Esophagus muscularis mucosa (tissue), 4 donors: ENCODE results near the gene C16orf87. TPM values are rescaled to one million over a fixed set of nuclear protein-coding genes. Genes with fewer than 3 reads are reported as not detected.

ENCODE experiments used
- DNase-seq: peaks from one replicate; pipeline ENCODE4 v3.0.0-alpha.2; 2017; ENCODE audit errors: extremely low spot score
- H3K27ac ChIP-seq, 4 donors: fragments of 200-600 bp; sonication (generic); replicated peaks in 1 of 4; 1 replicate in 3 of 4; 2 replicates in 1 of 4; pipeline ENCODE4 v1.5.1; 2016 to 2019; ENCODE audit warnings: mild to moderate bottlenecking in 1 of 4
- H3K27me3 ChIP-seq, 4 donors: fragments of 200-600 bp; sonication (generic); one replicate each; pipeline versions ENCODE4 v1.5.1 to v1.6.0; 2016 to 2019
- H3K36me3 ChIP-seq, 4 donors: fragments of 200-600 bp; sonication (generic); one replicate each; pipeline ENCODE4 v1.5.1; 2016 to 2019
- H3K4me1 ChIP-seq, 4 donors: fragments of 200-600 bp; sonication (generic); one replicate each; pipeline ENCODE4 v1.5.1; 2016 to 2019
- H3K4me3 ChIP-seq, 4 donors: fragments of 200-600 bp; sonication (generic); 1 replicate in 2 of 4; 2 replicates in 2 of 4; pipeline ENCODE4 v1.5.1; 2016 to 2019; ENCODE audit warnings: mild to moderate bottlenecking in 4 of 4, moderate library complexity in 1 of 4
- H3K9me3 ChIP-seq, 4 donors: fragments of 200-600 bp; sonication (generic); 1 replicate in 3 of 4; 2 replicates in 1 of 4; pipeline ENCODE4 v1.5.1; 2016 to 2019
- EP300 ChIP-seq: sonication (generic); formaldehyde crosslinking; IDR thresholded peaks from one replicate; pipeline ENCODE4 v1.6.1; 2017; ENCODE audit warnings: antibody characterized with exemption
- POLR2A ChIP-seq: fragments of 450-650 bp; IDR thresholded peaks from one replicate; pipeline ENCODE4 v1.6.1; 2017; ENCODE audit warnings: antibody characterized with exemption, moderate library complexity, mild to moderate bottlenecking, low read depth
- POLR2AphosphoS5 ChIP-seq, 2 donors: sonication (generic); formaldehyde crosslinking; IDR thresholded peaks; one replicate each; pipeline ENCODE4 v1.6.1; 2017; ENCODE audit warnings: antibody characterized with exemption in 2 of 2
- WGBS: methylation state at CpG from one replicate; pipeline ENCODE4 v1.1.5; 2018; 5-methylcytosine and 5-hydroxymethylcytosine counted together
- intact Hi-C: fragments of 100-400 bp; cut with DNase I; formaldehyde crosslinking; loops from one replicate; pipeline ENCODE4 v1.15.1; 2023
- total RNA-seq, 4 donors: library from RNA; depleted of rRNA; stranded (reverse); fragments of >200 nt; gene quantifications; one replicate each; pipeline versions ENCODE4 v1.1.0 to v1.2.1, GENCODE V29; 2016
- TF ChIP-seq, protein P1 (sequence below), 3 experiments: fragments of 200-600 bp in 2 of 3; fragments of 450-650 bp in 1 of 3; sonication (generic) in 2 of 3; IDR thresholded peaks; one replicate each; pipeline ENCODE4 v1.5.1; 2017 to 2019; ENCODE audit warnings: antibody characterized with exemption in 3 of 3, mild to moderate bottlenecking in 2 of 3, moderate library complexity in 1 of 3

The C16orf87 gene
- total RNA-seq, 4 donors from 2014 or later, result 7.0 to 11.2 (median 8.6) TPM

DNA sequence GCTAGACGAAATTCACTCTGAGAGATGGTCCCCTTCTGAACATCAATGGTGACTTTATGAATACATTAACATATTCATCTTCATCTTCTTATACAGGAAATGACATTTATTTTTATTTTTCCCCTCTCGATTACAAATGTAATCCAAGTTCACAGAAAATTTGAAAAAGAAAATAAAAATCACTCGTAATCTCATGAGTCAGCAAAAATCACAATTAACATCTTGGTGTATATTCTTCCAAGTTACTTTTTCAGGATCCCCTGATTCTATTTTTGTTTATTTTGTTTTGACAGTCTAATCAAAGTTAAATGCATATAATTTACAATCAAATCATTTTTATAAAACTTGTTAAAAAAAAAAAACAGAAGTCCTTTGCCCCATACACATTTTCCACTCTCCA, 27.6 kb downstream of the C16orf87 start:
- intact Hi-C loops, result no loop called here
- Histone ChIP-seq H3K9me3 (no peaks in the 10 kb centered on the region), H3K36me3 (peaks cover 0 to 6% (median 3%) of the 10 kb centered on the region in 4 donors), H3K4me1 (no peaks in the 10 kb centered on the region), H3K4me3 (no peak overlapping the region), H3K27ac (no peak overlapping the region), H3K27me3 (no peaks in the 10 kb centered on the region)
- DNase-seq, result no peak
- 88% methylated on average over 3 of the region's 3 CpGs for WGBS
- TF ChIP-seq POLR2AphosphoS5 (IDR thresholded peaks at IDR 0.05) (no peak), EP300 (no peak), POLR2A (no peak)
- TF ChIP-seq, protein P1, sequence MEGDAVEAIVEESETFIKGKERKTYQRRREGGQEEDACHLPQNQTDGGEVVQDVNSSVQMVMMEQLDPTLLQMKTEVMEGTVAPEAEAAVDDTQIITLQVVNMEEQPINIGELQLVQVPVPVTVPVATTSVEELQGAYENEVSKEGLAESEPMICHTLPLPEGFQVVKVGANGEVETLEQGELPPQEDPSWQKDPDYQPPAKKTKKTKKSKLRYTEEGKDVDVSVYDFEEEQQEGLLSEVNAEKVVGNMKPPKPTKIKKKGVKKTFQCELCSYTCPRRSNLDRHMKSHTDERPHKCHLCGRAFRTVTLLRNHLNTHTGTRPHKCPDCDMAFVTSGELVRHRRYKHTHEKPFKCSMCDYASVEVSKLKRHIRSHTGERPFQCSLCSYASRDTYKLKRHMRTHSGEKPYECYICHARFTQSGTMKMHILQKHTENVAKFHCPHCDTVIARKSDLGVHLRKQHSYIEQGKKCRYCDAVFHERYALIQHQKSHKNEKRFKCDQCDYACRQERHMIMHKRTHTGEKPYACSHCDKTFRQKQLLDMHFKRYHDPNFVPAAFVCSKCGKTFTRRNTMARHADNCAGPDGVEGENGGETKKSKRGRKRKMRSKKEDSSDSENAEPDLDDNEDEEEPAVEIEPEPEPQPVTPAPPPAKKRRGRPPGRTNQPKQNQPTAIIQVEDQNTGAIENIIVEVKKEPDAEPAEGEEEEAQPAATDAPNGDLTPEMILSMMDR (IDR thresholded peaks at IDR 0.05), result no peak

DNA sequence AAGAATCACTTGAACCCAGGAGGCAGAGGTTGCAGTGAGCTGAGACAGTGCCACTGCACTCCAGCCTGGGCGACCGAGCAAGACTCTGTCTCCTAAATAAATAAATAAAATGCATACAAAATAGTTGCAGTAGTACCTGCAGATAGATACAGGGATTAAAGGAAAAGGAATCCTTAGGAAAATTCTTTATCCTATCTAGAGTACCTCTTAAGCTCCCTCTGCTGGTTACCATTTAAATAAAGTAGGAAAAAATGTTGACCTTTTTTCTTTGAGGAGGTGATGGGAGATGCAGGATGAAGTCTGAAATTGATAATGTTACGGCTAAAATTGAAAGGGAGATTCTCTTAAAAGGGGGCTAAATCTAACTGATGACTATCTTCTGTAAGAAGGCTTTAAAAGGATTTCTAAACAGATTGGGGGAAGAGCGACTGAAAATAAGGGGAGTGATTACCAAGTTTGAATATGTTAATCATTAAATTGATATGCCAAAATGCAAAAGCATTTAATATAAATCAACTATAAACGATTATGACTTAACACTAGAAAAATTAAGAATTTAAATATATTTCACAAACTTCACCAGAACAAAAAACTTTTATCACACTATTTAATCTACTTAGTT, 29.4 kb downstream of the C16orf87 start:
- DNase-seq, result no peak
- WGBS, result 69% methylated on average over 5 of the region's 5 CpGs
- Histone ChIP-seq H3K4me3 (no peak overlapping the region), H3K36me3 (peaks cover 0 to 9% (median 3%) of the 10 kb centered on the region in 4 donors), H3K27ac (no peak overlapping the region), H3K4me1 (no peaks in the 10 kb centered on the region), H3K27me3 (no peaks in the 10 kb centered on the region), H3K9me3 (peaks cover 0 to 4% (median 0%) of the 10 kb centered on the region in 4 donors)
- TF ChIP-seq, protein P1 (IDR thresholded peaks at IDR 0.05), result peak in 2 of 3 experiments; percentile 12 to 36
- no peak for TF ChIP-seq EP300
- intact Hi-C loops, result no loop called here

DNA sequence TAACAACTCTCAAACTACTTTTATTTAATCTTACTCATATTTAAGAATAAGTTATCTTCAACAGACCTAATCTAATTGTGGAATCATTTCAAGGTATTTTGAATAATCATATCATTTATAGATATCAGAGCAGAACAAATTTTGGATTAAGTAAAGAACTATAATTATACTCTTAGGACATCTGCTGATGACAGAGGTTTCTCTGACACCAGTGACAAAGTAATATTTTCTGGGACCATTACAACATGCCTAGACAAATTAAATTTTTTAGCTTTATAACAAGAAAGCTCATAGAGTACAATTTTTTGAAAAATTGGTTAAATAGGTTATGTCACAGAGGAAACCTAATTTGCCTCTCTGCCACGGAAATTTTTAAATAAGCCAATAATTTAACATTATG, 30.5 kb downstream of the C16orf87 start:
- TF ChIP-seq POLR2A (no peak), POLR2AphosphoS5 (IDR thresholded peaks at IDR 0.05) (no peak), EP300 (no peak)
- TF ChIP-seq, protein P1 (IDR thresholded peaks at IDR 0.05), result no peak
- Histone ChIP-seq H3K4me3 (no peak overlapping the region), H3K27ac (no peak overlapping the region), H3K9me3 (peaks cover 0 to 7% (median 0%) of the 10 kb centered on the region in 4 donors), H3K4me1 (no peaks in the 10 kb centered on the region), H3K27me3 (no peaks in the 10 kb centered on the region), H3K36me3 (peaks cover 0 to 9% (median 3%) of the 10 kb centered on the region in 4 donors)
- DNase-seq, result no peak
- 92% methylated on average over 1 of the region's 1 CpG for WGBS
- intact Hi-C loops, result no loop called here

DNA sequence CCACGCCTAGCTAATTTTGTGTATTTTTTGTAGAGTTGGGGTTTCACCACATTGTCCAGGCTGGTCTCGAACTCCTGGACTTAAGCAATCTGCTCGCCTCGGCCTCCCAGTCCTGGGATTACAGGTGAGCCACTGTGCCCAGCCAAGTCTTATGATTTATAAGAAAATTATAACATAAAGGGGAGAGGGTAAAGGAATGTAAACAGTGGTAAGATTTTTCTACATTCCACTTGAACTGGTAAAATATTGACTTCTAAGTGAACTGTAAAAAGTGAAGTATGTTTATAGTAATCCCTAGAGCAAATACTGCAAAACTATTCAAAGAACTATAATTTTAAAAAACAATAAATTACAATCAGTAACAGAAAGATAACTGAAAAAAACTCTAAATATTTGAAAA, 33.5 kb downstream of the C16orf87 start:
- no peak overlapping the region for H3K27ac ChIP-seq
- no peak for TF ChIP-seq EP300
- no peak for TF ChIP-seq POLR2A
- TF ChIP-seq, protein P1 (IDR thresholded peaks at IDR 0.05), result no peak
- TF ChIP-seq POLR2AphosphoS5 (IDR thresholded peaks at IDR 0.05), result no peak
- no peaks in the 10 kb centered on the region for H3K27me3 ChIP-seq
- peaks cover 0 to 16% (median 4%) of the 10 kb centered on the region in 4 donors for H3K9me3 ChIP-seq
- no peak for DNase-seq
- no peaks in the 10 kb centered on the region for H3K4me1 ChIP-seq
- intact Hi-C loops, result loop anchor here (10.0 kb wide), 1 partner anchor 113 kb away; the partner anchor contains the start of genes ORC6 and VPS35
- no peak overlapping the region for H3K4me3 ChIP-seq
- peaks cover 0 to 6% (median 1%) of the 10 kb centered on the region in 4 donors for H3K36me3 ChIP-seq
- WGBS, result 82% methylated on average over 4 of the region's 4 CpGs
